Stimulated activated CD8-positive, alpha-beta memory T cell treated with anti-CD3 and anti-CD28 coated beads, Interleukin-2, amount 100 ng/mL, for 48 hours (primary cell): ENCODE measurements around the gene DAB2.

Experiments
- DNase-seq, 2 donors: peaks; one replicate each; pipeline ENCODE4 v3.0.0-alpha.2; 2020; ENCODE audit warnings: low read depth in 2 of 2

DAB2 gene

GRCh38 chr5:39381376-39381775 is 43.4 kb downstream of the DAB2 start:
- no peak for DNase-seq

DNA sequence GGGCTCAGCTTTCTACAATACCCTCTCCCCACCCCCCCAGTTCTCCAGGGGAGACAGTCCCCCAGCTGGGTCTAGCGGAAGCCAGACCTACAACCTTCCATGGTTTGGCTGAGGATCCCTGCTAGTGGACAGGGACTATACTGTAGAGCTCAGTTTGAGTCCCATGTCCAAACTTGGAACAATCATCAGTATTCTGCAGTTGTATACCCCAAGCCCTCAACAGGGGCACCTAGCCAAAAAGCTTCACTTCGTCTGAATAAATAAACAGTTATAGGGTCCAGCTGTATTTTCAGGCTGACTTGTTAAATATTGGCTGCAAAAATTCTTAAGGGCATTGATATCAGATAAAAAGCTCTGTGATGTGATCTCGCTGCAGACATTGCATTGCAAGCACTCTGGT is 45.1 kb downstream of the DAB2 start:
- no peak for DNase-seq

GRCh38 chr5:39377613-39378012 is 47.2 kb downstream of the DAB2 start:
- no peak for DNase-seq

GRCh38 chr5:39376293-39376714 is 48.5 kb downstream of the DAB2 start:
- peak in 1 of 2 donors; percentile 1 for DNase-seq

- no peak for DNase-seq
These were observed 51.0 kb downstream of the DAB2 start for GRCh38 chr5:39373791-39374190.

- DNase-seq: no peak
These were observed 53.5 kb downstream of the DAB2 start for GRCh38 chr5:39371367-39371635.

GRCh38 chr5:39370555-39371366 is 54.0 kb downstream of the DAB2 start:
- DNase-seq: no peak

DNA sequence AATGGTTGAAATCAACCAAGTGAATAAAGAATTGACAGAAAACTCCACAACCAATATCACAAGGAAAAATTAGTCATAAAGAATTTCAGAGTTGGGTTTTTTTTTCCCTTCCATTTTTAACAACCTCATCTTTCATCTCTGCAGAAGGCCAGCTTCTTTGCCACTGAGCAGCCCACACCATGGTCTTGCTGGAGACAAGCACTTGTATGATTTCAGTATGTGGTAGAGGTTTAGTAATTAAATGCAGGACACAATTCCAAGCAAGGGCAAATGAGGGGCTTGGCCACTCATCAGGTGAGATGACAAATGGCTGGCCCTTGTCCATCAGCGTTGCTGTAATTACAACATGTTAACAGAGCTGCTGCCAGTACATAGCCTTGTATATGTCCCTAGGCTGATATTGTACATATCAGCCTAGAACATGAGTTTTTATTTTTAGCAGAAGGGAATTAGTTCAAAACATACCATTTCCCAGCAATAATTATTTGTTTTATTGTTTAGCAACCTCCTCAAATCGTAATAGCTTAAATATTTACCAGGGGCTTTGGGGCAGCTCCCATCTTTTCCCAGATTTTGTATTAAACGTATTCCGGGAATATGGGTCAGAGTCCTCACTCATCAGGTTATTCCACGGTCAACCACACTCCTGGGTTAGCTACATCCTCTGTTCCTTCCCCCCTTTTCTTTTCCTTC is 55.5 kb downstream of the DAB2 start:
- no peak for DNase-seq

GRCh38 chr5:39368116-39368515 is 56.7 kb downstream of the DAB2 start:
- no peak for DNase-seq

DNA sequence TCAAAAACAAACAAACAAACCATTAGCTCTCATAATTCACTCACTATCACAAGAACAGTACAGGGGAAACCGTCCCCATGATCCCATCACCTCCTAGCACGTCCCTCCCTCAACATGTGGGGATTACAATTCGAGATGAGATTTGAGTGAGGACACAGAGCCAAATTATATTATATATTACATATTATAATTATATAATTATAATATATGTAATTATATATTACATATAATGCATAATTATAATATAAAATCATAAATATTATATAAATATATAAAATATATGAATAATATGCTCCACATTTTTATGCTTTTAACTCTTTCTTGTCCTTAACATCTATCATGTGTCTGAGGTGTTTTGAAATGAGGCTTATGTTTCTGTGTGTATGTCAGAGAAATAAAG is 57.1 kb downstream of the DAB2 start:
- DNase-seq: no peak

- DNase-seq: no peak
These were observed 60.4 kb downstream of the DAB2 start, which contains the start of gene C9 for GRCh38 chr5:39364367-39364766. Gene C9, minus strand, starts transcription at chr5:39364495. Its CDS starts 31 bp downstream, at chr5:39364464.

DNA sequence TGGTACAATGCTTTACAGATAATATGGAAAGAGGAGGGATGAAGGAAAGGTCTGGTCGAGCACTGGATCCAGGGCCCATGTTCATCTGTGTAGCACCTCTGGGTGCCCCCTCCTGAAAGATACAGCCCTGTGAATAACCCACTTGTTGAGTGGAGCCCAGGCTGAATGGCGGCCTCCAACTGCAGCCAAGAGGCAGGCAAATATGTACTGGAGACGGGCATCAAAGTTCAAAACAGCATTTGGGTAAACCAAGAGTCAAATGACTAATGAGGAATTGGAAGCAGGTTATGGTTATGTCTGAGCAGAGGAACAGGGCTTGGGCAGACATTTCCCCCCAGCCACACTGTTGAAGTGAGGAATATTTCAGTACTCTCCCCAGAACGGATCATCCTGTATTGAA is 61.6 kb downstream of the DAB2 start:
- DNase-seq: no peak

DNA sequence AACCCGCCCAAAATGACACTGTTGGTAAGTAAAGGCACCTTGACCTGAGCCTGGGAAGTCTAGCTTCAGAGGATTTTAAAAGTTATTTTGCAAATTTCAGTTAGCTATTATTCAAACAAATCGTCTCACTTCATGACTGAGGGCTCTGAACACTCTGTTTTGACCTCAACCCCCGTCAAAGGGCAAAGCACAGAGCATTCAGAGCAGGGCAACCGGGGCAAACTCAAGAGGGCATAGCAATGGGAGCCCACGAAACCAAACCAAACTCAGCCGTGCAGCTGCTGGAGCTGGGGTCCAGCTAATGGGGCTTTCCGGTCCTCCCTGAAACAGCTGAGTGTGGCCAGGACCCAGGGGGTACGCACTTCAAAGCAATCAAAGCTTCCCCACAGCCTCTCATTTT is 62.1 kb downstream of the DAB2 start:
- no peak for DNase-seq

DNA sequence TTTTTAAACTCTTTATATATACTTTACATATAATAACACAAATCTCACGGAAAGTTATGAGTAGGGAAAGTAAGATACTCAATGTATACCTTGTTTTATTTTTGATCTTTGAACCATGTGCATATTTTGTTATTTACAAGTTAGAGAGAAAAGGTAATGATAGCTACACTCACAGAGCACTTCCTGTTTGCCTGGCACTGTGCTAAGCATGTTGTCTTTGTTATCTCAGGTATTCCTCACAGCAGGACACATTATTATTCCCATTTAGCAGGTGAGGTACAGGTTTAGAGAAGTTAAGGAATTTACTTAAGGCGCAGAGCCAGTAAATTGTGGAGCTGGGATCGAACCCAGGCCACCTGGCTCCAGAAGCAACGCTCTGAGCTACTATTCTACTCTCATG is 63.5 kb downstream of the DAB2 start:
- DNase-seq: no peak

DNA sequence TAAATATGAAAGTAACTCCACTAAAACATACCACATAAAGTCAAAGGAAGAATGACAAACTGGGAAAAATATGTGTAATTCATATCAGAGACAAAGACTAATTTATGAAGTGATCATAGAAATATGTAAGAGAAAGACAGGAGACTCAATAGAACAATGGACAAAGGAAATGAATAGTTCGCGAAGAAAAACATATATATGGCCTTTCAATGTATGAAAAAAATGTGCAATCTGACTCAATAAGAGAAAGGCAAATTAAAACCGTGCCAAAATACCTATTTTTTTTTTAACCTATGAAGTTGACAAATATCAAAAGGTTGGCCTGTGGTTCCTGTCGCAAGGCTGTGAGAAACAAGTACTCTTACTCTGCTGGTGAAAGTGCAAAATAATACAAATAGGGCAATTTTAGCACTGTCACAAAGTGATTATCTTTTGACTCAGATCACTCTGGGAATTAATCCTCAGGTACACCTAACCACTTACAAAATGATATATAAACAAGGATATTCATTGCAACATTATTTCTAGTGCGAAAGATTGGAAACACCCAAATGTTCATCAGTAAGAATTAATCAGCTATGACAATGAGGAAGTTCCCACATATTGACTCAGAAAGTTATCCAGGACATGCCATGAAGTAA is 64.2 kb downstream of the DAB2 start:
- no peak for DNase-seq

DNA sequence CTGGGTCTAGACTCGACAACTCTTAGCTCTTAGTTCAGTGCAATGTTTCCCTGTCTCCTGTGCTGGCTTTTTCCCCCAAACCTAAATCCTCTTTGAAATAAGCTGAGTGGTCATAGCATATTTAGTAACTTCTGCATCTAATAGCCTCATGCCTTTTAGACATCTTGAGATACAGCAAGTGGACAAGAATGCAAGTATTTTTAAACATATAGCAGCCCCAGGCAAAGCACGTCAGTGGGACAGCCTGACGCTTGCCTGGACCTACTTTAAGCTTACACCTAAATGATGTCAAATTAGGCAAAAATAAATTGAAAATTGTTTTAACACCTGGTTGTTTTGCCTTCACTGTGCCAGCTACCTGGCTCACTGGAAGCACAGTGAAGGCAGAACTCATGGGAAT is 68.5 kb downstream of the DAB2 start:
- DNase-seq: no peak

DNA sequence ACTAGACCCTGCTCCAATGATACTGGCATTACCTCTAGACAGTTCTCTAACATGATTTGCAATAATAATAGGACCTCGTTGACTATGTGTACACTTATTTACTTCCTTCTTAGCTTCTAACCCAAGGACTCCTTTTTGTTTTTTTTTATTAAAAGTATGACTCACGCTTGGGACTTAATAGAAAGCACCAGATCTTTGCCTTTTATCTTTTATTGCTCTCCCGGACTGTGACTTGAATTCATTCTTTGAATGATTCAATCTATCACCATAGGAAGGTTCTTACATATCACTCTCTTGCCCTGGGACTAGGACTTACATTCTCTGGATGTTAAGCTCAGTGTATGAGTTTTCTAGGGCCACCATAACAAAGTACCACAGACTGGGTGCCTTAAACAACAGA is 69.5 kb downstream of the DAB2 start:
- DNase-seq: no peak

- DNase-seq: no peak
These were observed 70.9 kb downstream of the DAB2 start for GRCh38 chr5:39353717-39354399.

DNA sequence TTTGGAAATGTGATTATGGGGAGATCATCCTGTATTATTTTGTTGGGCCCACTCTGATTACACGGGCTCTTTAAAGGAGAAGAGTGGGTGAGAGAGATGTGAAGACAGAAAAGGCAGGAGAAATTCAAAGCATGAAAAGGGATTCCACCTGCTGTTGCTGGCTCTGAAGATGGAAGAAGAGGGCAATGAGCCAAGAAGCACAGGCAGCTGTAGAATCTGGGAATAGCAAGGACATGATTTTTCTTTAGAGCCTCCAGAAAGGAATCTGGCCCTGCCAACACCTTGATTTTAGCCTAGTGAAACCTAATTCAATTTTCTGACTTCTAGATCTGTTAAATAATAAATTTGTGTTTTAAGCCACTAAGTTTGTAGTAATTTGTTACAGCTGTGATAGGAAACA is 71.8 kb downstream of the DAB2 start:
- no peak for DNase-seq

GRCh38 chr5:39352170-39352569 is 72.6 kb downstream of the DAB2 start:
- DNase-seq: no peak

GRCh38 chr5:39349484-39349883 is 75.3 kb downstream of the DAB2 start:
- no peak for DNase-seq

GRCh38 chr5:39342460-39342859 is 82.3 kb downstream of the DAB2 start:
- no peak for DNase-seq

- no peak for DNase-seq
These were observed 82.9 kb downstream of the DAB2 start for GRCh38 chr5:39341896-39342295.
